K562 (cell line): ENCODE measurements around the gene LIPM. TPM values are rescaled to one million over a fixed set of nuclear protein-coding genes. Genes with fewer than 3 reads are reported as not detected.

Experiments used
- ATAC-seq: fragments of 200-7000 bp; cut with Tn5 transposase; 3 replicates; pipeline ENCODE4 v1.9.1; 2020; ENCODE audit warnings: moderate library complexity
- BruUV-seq: library from RNA; stranded (reverse); fragments of 400-500 nt; replicated peaks from 2 replicates; lab custom pipeline; 2021; lab: Mats Ljungman, UMichigan
- CTCF ChIA-PET: fragments of 300-600 bp; formaldehyde crosslinking; extraction: SDS; loops from one replicate; lab custom pipeline; 2021; ENCODE audit warnings: low intra/inter-chr PET ratio; lab: Yijun Ruan, JAX
- POLR2A ChIA-PET: fragments of 300-600, 350-650 bp; sonication (Branson Sonifier 250); formaldehyde crosslinking; extraction: SDS; loops from one replicate; lab custom pipeline; 2021; ENCODE audit warnings: antibody characterized with exemption, inconsistent platforms; lab: Yijun Ruan, JAX
- DNase-seq, 4 experiments: peaks; one replicate each; pipeline versions ENCODE4 v3.0.0 to v3.0.0-alpha.2; 2011 to 2018; ENCODE audit warnings: low spot score in 3 of 4, mixed read lengths in 3 of 4; ENCODE audit errors: extremely low read depth in 1 of 4
- FAIRE-seq: peaks from 2 replicates; lab custom pipeline; 2011; peaks lifted over from hg19 to GRCh38; lab: Jason Lieb, UNC
- H2AFZ ChIP-seq: 2 replicates; pipeline ENCODE4 v1.6.0; 2011; ENCODE audit warnings: low read depth, low read length, control low read depth, inconsistent platforms
- H3K27ac ChIP-seq: fragments of 200-600 bp; 3 replicates; pipeline ENCODE4 v1.8.0; 2011; ENCODE audit warnings: low read depth, mild to moderate bottlenecking, control low read depth, inconsistent platforms, low read length, moderate library complexity, mixed read lengths; ENCODE audit errors: extremely low read depth
- H3K27me3 ChIP-seq, 2 experiments: fragments of 300-600 bp in 1 of 2; 2 replicates in 1 of 2; 3 replicates in 1 of 2; pipeline versions ENCODE4 v1.6.0 to v1.8.0; 2011; ENCODE audit warnings: inconsistent platforms in 2 of 2, low read length in 2 of 2, mild to moderate bottlenecking in 1 of 2, mixed read lengths in 1 of 2, moderate library complexity in 1 of 2; ENCODE audit not compliant: control insufficient read depth in 2 of 2, insufficient read depth in 2 of 2
- H3K36me3 ChIP-seq: fragments of 300-600 bp; 3 replicates; pipeline ENCODE4 v1.8.0; 2011; ENCODE audit warnings: mild to moderate bottlenecking, low read length, inconsistent platforms; ENCODE audit not compliant: control insufficient read depth, insufficient read depth
- H3K4me1 ChIP-seq, 2 experiments: fragments of 200-600 bp in 1 of 2; replicated peaks in 1 of 2; 2 replicates in 1 of 2; 3 replicates in 1 of 2; pipeline versions ENCODE4 v1.5.1 to v1.8.0; 2011; ENCODE audit warnings: inconsistent platforms in 2 of 2, low read length in 2 of 2, mild to moderate bottlenecking in 1 of 2, mixed read lengths in 1 of 2, moderate library complexity in 1 of 2; ENCODE audit not compliant: control insufficient read depth in 2 of 2, insufficient read depth in 2 of 2
- H3K4me2 ChIP-seq: 2 replicates; pipeline ENCODE4 v1.6.1; 2011; ENCODE audit warnings: low read length, control low read depth, inconsistent platforms, mixed read lengths; ENCODE audit not compliant: insufficient read depth
- H3K4me3 ChIP-seq: fragments of 200-600 bp; sonication (generic), shearing (Covaris generic); 2 replicates; pipeline ENCODE4 v1.5.1; 2016; ENCODE audit warnings: control low read depth, inconsistent platforms
- H3K79me2 ChIP-seq: fragments of 200-600 bp; 3 replicates; pipeline ENCODE4 v1.8.0; 2011; ENCODE audit warnings: low read length, inconsistent platforms; ENCODE audit not compliant: control insufficient read depth, insufficient read depth
- H3K9ac ChIP-seq, 2 experiments: 2 replicates each; pipeline versions ENCODE4 v1.6.0 to v1.6.1; 2011; ENCODE audit warnings: low read depth in 2 of 2, low read length in 2 of 2, control low read depth in 1 of 2, inconsistent platforms in 1 of 2, mild to moderate bottlenecking in 1 of 2, mixed read lengths in 1 of 2; ENCODE audit not compliant: insufficient read depth in 1 of 2
- H3K9me1 ChIP-seq: one replicate; pipeline ENCODE4 v1.6.0; 2011; ENCODE audit warnings: inconsistent platforms, mild to moderate bottlenecking, low read length, moderate library complexity; ENCODE audit not compliant: control insufficient read depth, insufficient read depth
- H3K9me3 ChIP-seq: replicated peaks from 2 replicates; pipeline ENCODE4 v1.5.1; 2011; ENCODE audit warnings: low read depth, low read length, inconsistent platforms; ENCODE audit not compliant: control insufficient read depth, insufficient read depth
- H4K20me1 ChIP-seq: replicated peaks from 2 replicates; pipeline ENCODE4 v1.6.1; 2011; ENCODE audit warnings: low read length, inconsistent platforms, mixed read lengths; ENCODE audit not compliant: control insufficient read depth, insufficient read depth
- CAMTA2 ChIP-seq: fragments of 250-450 bp; sonication (Bioruptor Pico); conservative IDR thresholded peaks from 2 replicates; pipeline ENCODE4 v1.5.1; 2022
- ELK1 ChIP-seq: sonication (generic); formaldehyde crosslinking; IDR thresholded peaks from 2 replicates; pipeline ENCODE4 v1.8.1; 2022; ENCODE audit warnings: missing genetic modification reagents
- FUS ChIP-seq: fragments of 200-400 bp; formaldehyde crosslinking; optimal IDR thresholded peaks from 2 replicates; pipeline ENCODE3; 2017; ENCODE audit warnings: low read depth, low read length
- HDAC8 ChIP-seq: fragments of 450-650 bp; IDR thresholded peaks from 2 replicates; pipeline ENCODE4 v1.6.1; 2016; ENCODE audit warnings: mild to moderate bottlenecking, missing genetic modification characterization, moderate library complexity, missing compliant biosample characterization
- HDGF ChIP-seq: fragments of 450-650 bp; IDR thresholded peaks from 2 replicates; pipeline ENCODE4 v1.6.1; 2016
- HOMEZ ChIP-seq: fragments of 250-450 bp; sonication (Bioruptor Pico); IDR thresholded peaks from 2 replicates; pipeline ENCODE4 v1.4.0; 2020; ENCODE audit warnings: mild to moderate bottlenecking, moderate library complexity
- NRF1 ChIP-seq, 2 experiments: fragments of 450-650 bp; IDR thresholded peaks in 1 of 2; conservative IDR thresholded peaks in 1 of 2; 2 replicates each; pipeline ENCODE4 v1.6.1; 2014; ENCODE audit warnings: mild to moderate bottlenecking in 2 of 2
- SRSF1 ChIP-seq: fragments of 200-400 bp; formaldehyde crosslinking; IDR thresholded peaks from 2 replicates; pipeline ENCODE4 v1.6.1; 2017; ENCODE audit warnings: mild to moderate bottlenecking, low read depth, low read length, moderate library complexity
- ZNF143 ChIP-seq: sonication (generic); formaldehyde crosslinking; IDR thresholded peaks from 2 replicates; pipeline ENCODE4 v1.9.0; 2022; ENCODE audit warnings: mild to moderate bottlenecking, missing genetic modification reagents
- ZNF23 ChIP-seq: fragments of 250-450 bp; sonication (Bioruptor Pico); IDR thresholded peaks from 2 replicates; pipeline ENCODE4 v1.4.0; 2020; ENCODE audit warnings: mild to moderate bottlenecking
- in situ Hi-C: fragments of 300-500 bp; cut with MboI; formaldehyde crosslinking; loops from 4 replicates; pipeline ENCODE4 v1.15.0; 2018; ENCODE audit warnings: inconsistent platforms, mixed read lengths
- intact Hi-C: fragments of 100-400 bp; cut with micrococcal nuclease; formaldehyde crosslinking; loops from 2 replicates; pipeline ENCODE4 v1.14.2; 2022
- polyA plus RNA-seq, 8 experiments: library from polyadenylated mRNA; depleted of rRNA in 4 of 8; stranded (reverse) in 5 of 8; unstranded in 3 of 8; fragments of >200 nt; fragmentation: Nextera tagmentation in 2 of 8; fragmentation: Illumina TruSeq in 1 of 8; extraction: Ambion mirVana in 2 of 8; extraction: Trizol in 1 of 8; gene quantifications; 2 replicates each; pipeline versions ENCODE4 v1.2.1 to v1.2.3, GENCODE V29; 2011 to 2014; ENCODE audit warnings: inconsistent platforms in 1 of 8, missing spikeins in 1 of 8
- total RNA-seq, 7 experiments: library from RNA; depleted of rRNA in 6 of 7; stranded (reverse); fragments of >200 nt in 6 of 7; fragmentation: Illumina TruSeq in 2 of 7; extraction: Trizol in 2 of 7; gene quantifications; 2 replicates each; pipeline versions ENCODE4 v1.2.1 to v1.2.3, GENCODE V29; 2011 to 2021; ENCODE audit warnings: low replicate concordance in 1 of 7

LIPM gene
- total and polyA plus RNA-seq, 9 of the 15 experiments (the other 6 are each of a cell fraction or from before 2014, with no cell fraction given), result not detected

DNA sequence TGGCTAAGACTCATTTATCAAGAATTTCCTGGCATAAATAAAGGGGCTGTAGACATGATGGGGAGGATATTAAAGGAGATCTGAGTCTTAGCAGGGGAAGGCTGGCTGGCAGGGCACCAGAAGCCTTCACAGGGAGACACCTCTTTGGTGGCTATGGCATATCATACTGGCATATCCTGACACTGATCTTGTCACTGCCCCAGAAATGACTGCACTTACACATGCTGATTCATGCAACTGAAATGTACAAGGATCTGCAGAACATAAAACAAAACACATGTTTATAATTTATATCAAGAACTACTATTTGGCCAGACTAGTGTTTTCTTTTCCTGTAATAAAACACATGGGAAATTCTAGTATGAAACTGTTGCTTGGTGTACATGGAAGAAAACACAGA lies 48.2 kb upstream of the LIPM start:
- intact Hi-C loops (no loop called here), in situ Hi-C loops (no loop called here)
- no peaks in the 10 kb centered on the region for H3K27me3 ChIP-seq
- no peak overlapping the region for H2AFZ ChIP-seq
- no peaks in the 10 kb centered on the region for H3K4me1 ChIP-seq
- BruUV-seq, result no TSS peak
- ATAC-seq (no peak), DNase-seq (no peak)
- no peak overlapping the region for H3K27ac ChIP-seq
- POLR2A ChIA-PET, result no interaction called here
- H3K36me3 ChIP-seq, result no peaks in the 10 kb centered on the region
- no peak overlapping the region for H3K4me2 ChIP-seq
- TF ChIP-seq ZNF23 (CRISPR knock-in tag), result no peak
- no peak for TF ChIP-seq ELK1
- no peak for TF ChIP-seq NRF1 (conservative IDR thresholded peaks at IDR 0.05 in 1 of 2, IDR thresholded peaks at IDR 0.05 in 1 of 2)
- TF ChIP-seq CAMTA2 (CRISPR knock-in tag), result no peak
- TF ChIP-seq SRSF1, result no peak
- TF ChIP-seq ZNF143 (CRISPR knock-in tag), result no peak
- no peak for TF ChIP-seq HOMEZ
- TF ChIP-seq HDAC8 (tag), result no peak
- no peak for TF ChIP-seq FUS
- no peak for TF ChIP-seq HDGF
- TF ChIP-seq, all 486 proteins: peak for 0
- Histone ChIP-seq H3K79me2 (no peaks in the 10 kb centered on the region), H3K9me1 (no peaks in the 10 kb centered on the region), H4K20me1 (no peaks in the 10 kb centered on the region), H3K9me3 (no peaks in the 10 kb centered on the region), H3K4me3 (no peak overlapping the region), H3K9ac (no peak overlapping the region)
- CTCF ChIA-PET, result no interaction called here
- no peak for FAIRE-seq
